GM12873 (cell line): ENCODE data around the gene GEMIN8.

Experiments
- TF ChIP-seq, protein P1 (sequence below): IDR thresholded peaks from 2 replicates; pipeline ENCODE4 v1.5.1; 2012; ENCODE audit warnings: low read depth, mild to moderate bottlenecking, moderate library complexity, low read length, control low read depth; ENCODE audit not compliant: insufficient read depth; ENCODE audit errors: missing control alignments

Gene GEMIN8

DNA sequence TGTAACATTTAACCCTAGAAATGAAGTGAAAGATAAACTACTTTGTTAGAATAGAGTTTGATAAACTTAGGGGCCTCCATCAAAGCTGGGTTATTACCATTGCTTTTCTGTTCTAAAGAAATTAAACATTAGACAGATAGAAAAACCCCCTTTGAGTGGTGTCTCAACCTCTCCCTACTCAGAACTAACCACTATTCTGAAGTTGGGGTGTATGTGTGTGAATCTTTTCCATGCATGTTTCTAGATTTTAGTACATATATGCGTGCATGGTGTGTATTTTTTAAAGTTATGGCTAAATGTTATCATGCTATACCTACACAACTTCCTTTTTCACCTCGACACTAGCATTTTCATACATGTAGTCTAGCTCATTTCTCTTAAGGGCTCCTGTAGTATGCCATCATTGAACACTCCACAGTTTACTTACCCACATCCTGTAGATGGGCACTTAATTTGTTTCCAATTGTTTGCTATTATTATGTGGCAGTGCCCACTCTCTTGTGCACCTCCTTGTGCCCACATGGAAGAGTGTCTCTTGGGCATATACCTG lies 25.7 kb downstream of the GEMIN8 start:
- TF ChIP-seq, protein P1, sequence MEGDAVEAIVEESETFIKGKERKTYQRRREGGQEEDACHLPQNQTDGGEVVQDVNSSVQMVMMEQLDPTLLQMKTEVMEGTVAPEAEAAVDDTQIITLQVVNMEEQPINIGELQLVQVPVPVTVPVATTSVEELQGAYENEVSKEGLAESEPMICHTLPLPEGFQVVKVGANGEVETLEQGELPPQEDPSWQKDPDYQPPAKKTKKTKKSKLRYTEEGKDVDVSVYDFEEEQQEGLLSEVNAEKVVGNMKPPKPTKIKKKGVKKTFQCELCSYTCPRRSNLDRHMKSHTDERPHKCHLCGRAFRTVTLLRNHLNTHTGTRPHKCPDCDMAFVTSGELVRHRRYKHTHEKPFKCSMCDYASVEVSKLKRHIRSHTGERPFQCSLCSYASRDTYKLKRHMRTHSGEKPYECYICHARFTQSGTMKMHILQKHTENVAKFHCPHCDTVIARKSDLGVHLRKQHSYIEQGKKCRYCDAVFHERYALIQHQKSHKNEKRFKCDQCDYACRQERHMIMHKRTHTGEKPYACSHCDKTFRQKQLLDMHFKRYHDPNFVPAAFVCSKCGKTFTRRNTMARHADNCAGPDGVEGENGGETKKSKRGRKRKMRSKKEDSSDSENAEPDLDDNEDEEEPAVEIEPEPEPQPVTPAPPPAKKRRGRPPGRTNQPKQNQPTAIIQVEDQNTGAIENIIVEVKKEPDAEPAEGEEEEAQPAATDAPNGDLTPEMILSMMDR, result no peak

DNA sequence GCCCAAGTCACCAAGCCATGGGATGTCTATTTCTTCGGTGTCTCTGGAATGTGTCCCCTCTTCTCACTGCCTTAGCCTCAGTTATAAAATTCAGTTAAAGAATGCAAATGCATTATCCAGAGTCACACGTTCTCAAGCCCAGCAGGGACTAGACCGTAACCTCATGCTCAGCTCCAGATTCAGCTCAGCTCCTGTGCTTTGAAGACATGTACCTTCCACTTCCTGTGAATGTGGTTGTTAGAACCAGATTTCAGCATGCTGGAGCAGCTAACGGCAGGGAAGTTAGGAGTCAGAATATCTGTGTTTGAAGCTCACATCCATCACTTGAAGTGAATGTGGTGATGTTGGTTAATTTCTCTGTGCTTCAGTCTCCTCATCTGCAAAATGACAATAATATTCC lies 26.7 kb downstream of the GEMIN8 start:
- TF ChIP-seq, protein P1, result no peak

DNA sequence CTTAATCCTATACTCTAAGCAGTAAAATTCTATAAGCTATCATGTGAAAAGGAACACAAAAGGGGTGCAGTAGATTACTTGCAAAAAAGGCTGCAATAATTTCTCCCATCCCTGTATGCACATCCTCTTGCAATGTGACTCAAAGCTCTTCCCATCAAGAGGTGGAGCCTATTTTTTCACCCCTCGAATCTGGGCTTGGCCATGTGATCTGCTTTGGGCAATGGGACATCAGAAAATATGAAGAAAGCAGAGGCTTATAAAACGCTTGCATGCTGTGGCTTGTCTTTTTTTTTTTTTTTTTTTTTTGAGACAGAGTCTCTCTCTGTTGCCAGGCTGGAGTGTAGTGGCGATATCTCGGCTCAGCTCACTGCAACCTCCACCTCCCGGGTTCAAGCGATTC lies 33.0 kb downstream of the GEMIN8 start:
- TF ChIP-seq, protein P1, result no peak

DNA sequence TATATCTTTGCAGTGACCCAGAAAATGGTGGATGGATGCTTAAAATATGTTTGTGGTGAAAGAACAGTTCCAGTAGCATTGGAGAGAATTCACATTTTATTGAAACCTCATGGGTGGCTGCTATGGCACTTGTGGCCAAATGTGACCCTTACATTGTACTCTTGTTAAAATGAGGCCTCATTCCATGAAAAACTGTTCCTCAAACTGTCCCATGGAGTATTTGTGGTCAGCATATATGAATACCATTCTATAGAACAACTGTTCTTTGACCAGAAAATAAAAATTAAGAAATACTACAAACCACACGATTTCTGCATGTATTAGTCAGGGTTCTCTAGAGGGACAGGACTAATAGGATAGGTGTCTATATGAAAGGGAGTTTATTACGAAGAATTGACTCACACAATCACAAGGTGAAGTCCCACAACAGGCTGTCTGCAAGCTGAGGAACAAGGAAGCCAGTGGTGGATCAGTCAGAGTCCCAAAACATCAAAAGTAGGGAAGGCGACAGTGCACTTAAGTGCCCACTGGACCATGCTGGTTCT lies 35.1 kb downstream of the GEMIN8 start:
- TF ChIP-seq, protein P1, result no peak

DNA sequence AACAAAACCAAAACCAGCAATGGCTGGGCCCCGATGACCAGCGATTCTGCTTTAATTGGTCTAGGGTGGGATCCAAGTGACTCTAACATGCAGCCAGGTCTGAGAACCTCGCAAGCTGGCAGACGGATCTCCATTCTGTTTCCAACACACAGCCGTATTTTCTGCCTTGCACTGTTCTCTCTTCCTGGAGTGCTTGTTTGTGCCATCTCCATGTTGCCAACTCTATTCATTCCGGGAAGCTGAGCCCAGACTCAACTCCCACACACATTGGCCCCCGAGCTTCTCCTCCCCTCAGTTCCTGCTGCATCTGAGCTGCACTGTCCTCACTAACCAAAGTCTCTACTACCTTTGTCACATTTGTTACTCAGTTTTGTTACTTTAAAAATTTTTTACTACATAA lies 35.6 kb downstream of the GEMIN8 start:
- TF ChIP-seq, protein P1, result no peak

DNA sequence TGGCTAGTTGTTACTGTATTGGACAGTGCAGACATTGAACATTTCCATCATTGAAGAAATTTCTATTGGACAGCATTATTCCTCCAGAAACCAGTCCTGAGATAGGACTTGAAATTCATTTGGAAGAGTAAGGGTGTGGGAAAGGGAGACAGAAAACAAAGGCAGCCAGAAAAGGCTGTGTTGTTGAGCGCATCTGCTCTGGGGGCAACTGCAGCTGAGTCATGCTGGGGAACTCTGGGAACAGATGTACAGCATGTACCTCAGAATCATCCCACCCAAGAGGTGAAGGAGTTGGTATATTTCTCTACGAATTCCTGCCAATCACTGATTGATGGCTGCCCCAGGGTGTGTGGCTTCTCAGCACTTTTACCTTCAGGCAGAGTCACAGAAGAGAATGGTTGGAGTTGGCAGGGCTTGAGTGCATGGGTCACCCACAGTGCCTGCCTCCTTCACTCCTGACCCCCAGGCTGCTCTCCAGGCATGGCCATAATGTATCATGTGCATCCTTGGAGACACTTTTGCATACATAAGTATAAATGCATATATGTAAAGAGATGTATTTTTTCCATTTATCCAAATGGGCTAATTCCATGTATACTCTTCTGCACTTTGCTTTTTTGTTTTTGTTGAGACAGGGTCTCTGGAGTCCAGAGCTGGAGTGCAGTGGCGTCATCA lies 39.4 kb downstream of the GEMIN8 start:
- TF ChIP-seq, protein P1, result no peak

DNA sequence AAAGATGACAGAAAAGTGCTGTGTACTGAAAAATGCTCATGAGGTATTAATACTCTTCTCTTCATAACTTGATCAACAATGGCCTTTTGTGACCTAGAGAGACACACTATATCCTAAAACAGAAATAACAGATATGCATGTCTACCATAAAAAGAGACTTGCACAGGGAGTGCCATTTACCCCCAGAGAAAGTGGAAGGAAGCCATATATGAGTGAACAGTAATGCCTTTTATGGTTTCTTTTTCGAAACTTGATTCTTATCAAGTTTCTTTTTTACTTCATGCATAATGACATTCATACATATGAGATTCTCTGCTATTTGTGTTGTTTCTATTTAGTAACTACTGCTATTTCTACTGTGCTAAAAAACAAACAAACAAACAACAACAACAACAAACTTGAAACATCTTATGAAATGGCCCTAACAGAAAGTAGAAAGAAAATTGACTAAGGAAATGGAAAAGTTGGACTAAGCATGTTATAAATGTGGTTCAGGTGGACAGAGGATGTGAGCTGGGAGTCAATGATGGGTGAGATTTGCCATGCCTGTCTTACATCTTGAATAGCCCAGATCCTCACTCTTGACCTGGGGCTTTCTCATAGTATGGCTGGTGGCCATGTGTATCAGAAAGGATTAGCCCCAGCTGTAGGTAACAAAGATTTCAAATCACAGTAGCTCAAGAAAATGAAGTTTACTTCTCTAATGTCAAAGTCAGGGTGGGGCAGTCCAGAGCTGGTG lies 43.8 kb downstream of the GEMIN8 start:
- TF ChIP-seq, protein P1, result no peak
